ENCODE results near the gene PAPSS1. TPM values are rescaled to one million over a fixed set of nuclear protein-coding genes. Genes with fewer than 3 reads are reported as not detected.

Gene PAPSS1
- total and polyA plus RNA-seq, 5 donors, result 11.5 to 15.3 (median 13.2) TPM

GRCh38 chr4:107648178-107648991 is 71.6 kb downstream of the PAPSS1 start:
- Histone ChIP-seq H3K9me3 (ENCODE audit: control insufficient read depth, low read length) (no peaks in the 10 kb centered on the region), H3K4me3 (ENCODE audit: low read length) (no peak overlapping the region), H3K4me1 (ENCODE audit: control insufficient read depth, insufficient read depth, low read length) (no peaks in the 10 kb centered on the region), H3K27me3 (ENCODE audit: control insufficient read depth, insufficient read depth) (no peaks in the 10 kb centered on the region), H3K27ac (ENCODE audit: low read length) (no peak overlapping the region)
- ATAC-seq, result no peak
- DNase-seq, result no peak
- intact Hi-C loops (cut with DNase I), result no loop called here
- 93% methylated on average over 8 of the region's 8 CpGs for WGBS

- no peak overlapping the region for H3K4me3 ChIP-seq (ENCODE audit: low read length)
- intact Hi-C loops (cut with DNase I), result no loop called here
- ATAC-seq, result no peak
- H3K9me3 ChIP-seq (ENCODE audit: control insufficient read depth, low read length), result no peaks in the 10 kb centered on the region
- 96% methylated on average over 4 of the region's 4 CpGs for WGBS
- H3K4me1 ChIP-seq (ENCODE audit: control insufficient read depth, insufficient read depth, low read length), result no peaks in the 10 kb centered on the region
- DNase-seq, result no peak
- H3K27me3 ChIP-seq (ENCODE audit: control insufficient read depth, insufficient read depth), result no peaks in the 10 kb centered on the region
- no peak overlapping the region for H3K27ac ChIP-seq (ENCODE audit: low read length)
These were observed 72.4 kb downstream of the PAPSS1 start for GRCh38 chr4:107647591-107647990.

DNA sequence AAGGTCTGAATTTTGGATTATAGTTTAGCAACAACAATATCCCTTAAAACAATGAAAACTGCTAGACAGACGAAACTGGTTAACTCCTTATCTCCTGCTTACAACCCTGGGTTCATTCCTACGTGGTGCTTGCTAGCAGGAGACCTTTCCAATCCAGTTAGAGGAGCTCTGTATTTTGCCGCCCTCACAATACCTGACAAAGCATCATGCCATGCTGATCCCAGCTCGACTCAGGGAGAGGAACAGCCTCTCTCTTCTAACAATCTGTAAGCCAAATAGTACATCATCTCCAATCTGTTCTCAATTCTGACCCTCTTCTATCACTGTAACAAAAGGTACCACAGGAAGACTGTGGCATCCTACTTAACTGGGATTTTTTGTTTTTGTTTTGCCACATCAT is 74.4 kb downstream of the PAPSS1 start:
- no peak for ATAC-seq

DNA sequence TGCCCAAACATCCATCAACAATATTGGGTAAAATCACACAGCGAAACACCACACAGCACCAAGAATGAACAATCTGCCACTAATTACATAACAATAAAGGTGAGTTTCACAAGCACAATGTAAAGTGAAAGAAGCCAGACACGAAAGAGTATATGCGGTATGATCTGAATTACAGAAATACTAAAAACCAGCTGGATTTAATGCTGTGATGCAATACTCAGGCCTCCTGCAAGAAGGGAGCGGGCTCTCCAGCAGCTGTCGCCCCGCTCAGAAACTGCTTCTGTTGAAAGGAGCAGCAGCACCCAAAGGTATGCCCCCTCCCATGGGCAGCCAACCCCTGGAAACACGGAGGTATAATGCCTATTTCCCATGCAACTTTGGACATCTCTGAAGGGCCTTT is 77.0 kb downstream of the PAPSS1 start:
- DNase-seq (peak in 1 of 3 donors; percentile 17), ATAC-seq (no peak)
- WGBS, result 94% methylated on average over 7 of the region's 7 CpGs
- Histone ChIP-seq H3K27ac (ENCODE audit: low read length) (no peak overlapping the region), H3K4me1 (ENCODE audit: control insufficient read depth, insufficient read depth, low read length) (no peaks in the 10 kb centered on the region), H3K4me3 (ENCODE audit: low read length) (no peak overlapping the region), H3K27me3 (ENCODE audit: control insufficient read depth, insufficient read depth) (no peaks in the 10 kb centered on the region), H3K9me3 (ENCODE audit: control insufficient read depth, low read length) (no peaks in the 10 kb centered on the region)
- intact Hi-C loops (cut with DNase I), result no loop called here

More for the DNA sequence above, 74.4 kb downstream of the PAPSS1 start:
- no peaks in the 10 kb centered on the region for H3K4me1 ChIP-seq (ENCODE audit: control insufficient read depth, insufficient read depth, low read length)
- no peaks in the 10 kb centered on the region for H3K27me3 ChIP-seq (ENCODE audit: control insufficient read depth, insufficient read depth)
- H3K27ac ChIP-seq (ENCODE audit: low read length), result no peak overlapping the region
- no peak overlapping the region for H3K4me3 ChIP-seq (ENCODE audit: low read length)
- 89% methylated on average over 4 of the region's 4 CpGs for WGBS
- no peaks in the 10 kb centered on the region for H3K9me3 ChIP-seq (ENCODE audit: control insufficient read depth, low read length)
- no peak for DNase-seq
- intact Hi-C loops (cut with DNase I), result no loop called here

DNA sequence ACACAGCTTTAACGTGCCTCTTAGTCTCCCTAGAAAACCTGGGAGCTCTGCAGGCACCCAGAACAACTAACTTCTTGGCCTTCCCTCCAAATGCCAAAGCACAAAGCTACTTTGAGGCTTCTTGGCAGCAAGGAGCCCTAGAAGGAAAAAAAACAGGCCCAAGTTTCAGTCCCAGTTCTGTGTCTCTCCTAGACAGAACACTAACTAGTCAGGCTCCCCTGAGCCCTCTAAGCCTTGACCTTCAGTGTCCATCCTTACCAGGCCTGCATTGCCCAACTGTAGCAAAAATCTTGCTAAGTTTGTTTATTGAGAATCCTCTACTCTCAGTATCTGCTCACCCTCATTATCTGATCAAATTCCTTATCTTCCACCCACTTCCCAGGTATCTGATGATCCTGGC is 79.2 kb downstream of the PAPSS1 start:
- 44% methylated on average over 1 of the region's 1 CpG for WGBS
- H3K27me3 ChIP-seq (ENCODE audit: control insufficient read depth, insufficient read depth), result no peaks in the 10 kb centered on the region
- DNase-seq (no peak), ATAC-seq (peak in 1 of 2 donors; percentile 46)
- intact Hi-C loops (cut with DNase I), result no loop called here
- no peaks in the 10 kb centered on the region for H3K9me3 ChIP-seq (ENCODE audit: control insufficient read depth, low read length)
- no peak overlapping the region for H3K4me3 ChIP-seq (ENCODE audit: low read length)
- no peak overlapping the region for H3K27ac ChIP-seq (ENCODE audit: low read length)
- H3K4me1 ChIP-seq (ENCODE audit: control insufficient read depth, insufficient read depth, low read length), result no peaks in the 10 kb centered on the region

DNA sequence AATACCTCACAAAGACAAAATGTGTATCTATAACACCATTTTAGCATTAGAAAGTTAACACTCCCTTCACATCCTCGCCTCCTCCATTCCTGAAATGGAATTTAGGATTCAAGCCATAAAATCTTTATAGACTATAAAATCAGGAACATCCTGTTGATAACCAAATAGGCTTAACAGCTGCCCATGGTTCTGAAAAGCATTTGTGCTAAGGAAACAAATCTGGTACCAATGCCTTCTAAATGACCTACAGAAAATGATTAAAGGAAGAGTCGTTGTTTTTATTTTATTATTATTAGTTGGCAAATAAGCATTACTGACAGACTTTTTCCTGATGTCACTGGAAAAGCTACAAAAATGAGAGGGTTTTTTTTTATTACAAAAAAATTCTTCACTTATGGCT is 79.8 kb downstream of the PAPSS1 start:
- intact Hi-C loops (cut with DNase I), result no loop called here
- no peak for ATAC-seq
- H3K27ac ChIP-seq (ENCODE audit: low read length), result no peak overlapping the region

GRCh38 chr4:107635735-107636134 is 84.3 kb downstream of the PAPSS1 start:
- no peaks in the 10 kb centered on the region for H3K27me3 ChIP-seq (ENCODE audit: control insufficient read depth, insufficient read depth)
- ATAC-seq (no peak), DNase-seq (no peak)
- no peaks in the 10 kb centered on the region for H3K4me1 ChIP-seq (ENCODE audit: control insufficient read depth, insufficient read depth, low read length)
- no peaks in the 10 kb centered on the region for H3K9me3 ChIP-seq (ENCODE audit: control insufficient read depth, low read length)
- no peak overlapping the region for H3K27ac ChIP-seq (ENCODE audit: low read length)
- no peak overlapping the region for H3K4me3 ChIP-seq (ENCODE audit: low read length)
- intact Hi-C loops (cut with DNase I), result no loop called here
- 91% methylated on average over 2 of the region's 2 CpGs for WGBS

More for the DNA sequence above, 79.8 kb downstream of the PAPSS1 start:
- no peaks in the 10 kb centered on the region for H3K27me3 ChIP-seq (ENCODE audit: control insufficient read depth, insufficient read depth)
- H3K4me3 ChIP-seq (ENCODE audit: low read length), result no peak overlapping the region
- 45% methylated on average over 2 of the region's 2 CpGs for WGBS
- H3K9me3 ChIP-seq (ENCODE audit: control insufficient read depth, low read length), result no peaks in the 10 kb centered on the region
- H3K4me1 ChIP-seq (ENCODE audit: control insufficient read depth, insufficient read depth, low read length), result no peaks in the 10 kb centered on the region
- DNase-seq, result no peak

DNA sequence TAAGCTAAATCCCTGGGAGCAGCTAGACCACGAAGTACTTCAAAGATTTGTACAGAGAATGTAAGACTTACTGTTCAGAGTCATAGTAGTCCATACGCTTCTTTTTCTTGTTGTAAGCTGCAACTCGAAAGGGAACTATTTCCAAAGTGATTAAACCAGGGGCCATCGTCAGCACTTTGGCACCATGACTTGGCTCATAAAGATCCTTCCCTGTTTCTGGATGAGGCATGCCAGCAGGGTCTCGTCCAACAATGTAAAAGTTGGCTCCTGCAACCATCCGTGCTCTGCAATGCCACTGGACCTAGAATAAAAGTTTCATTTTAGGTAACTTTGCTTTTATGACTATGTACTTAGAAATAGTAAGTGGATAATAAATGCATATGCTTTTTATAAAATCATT is 88.5 kb downstream of the PAPSS1 start:
- Histone ChIP-seq H3K27ac (ENCODE audit: low read length) (no peak overlapping the region), H3K9me3 (ENCODE audit: control insufficient read depth, low read length) (no peaks in the 10 kb centered on the region), H3K4me3 (ENCODE audit: low read length) (no peak overlapping the region), H3K4me1 (ENCODE audit: control insufficient read depth, insufficient read depth, low read length) (no peaks in the 10 kb centered on the region), H3K27me3 (ENCODE audit: control insufficient read depth, insufficient read depth) (no peaks in the 10 kb centered on the region)
- intact Hi-C loops (cut with DNase I), result no loop called here
- DNase-seq (peak; percentile 49 to 73 (median 65)), ATAC-seq (peak; percentile 45 to 55)
- 51% methylated on average over 6 of the region's 6 CpGs for WGBS

- Histone ChIP-seq H3K27ac (ENCODE audit: low read length) (no peak overlapping the region), H3K4me1 (ENCODE audit: control insufficient read depth, insufficient read depth, low read length) (no peaks in the 10 kb centered on the region), H3K27me3 (ENCODE audit: control insufficient read depth, insufficient read depth) (no peaks in the 10 kb centered on the region), H3K4me3 (ENCODE audit: low read length) (no peak overlapping the region), H3K9me3 (ENCODE audit: control insufficient read depth, low read length) (no peaks in the 10 kb centered on the region)
- intact Hi-C loops (cut with DNase I), result no loop called here
- DNase-seq (no peak), ATAC-seq (no peak)
- 79% methylated on average over 6 of the region's 6 CpGs for WGBS
These were observed 89.8 kb downstream of the PAPSS1 start for GRCh38 chr4:107630185-107630705.

DNA sequence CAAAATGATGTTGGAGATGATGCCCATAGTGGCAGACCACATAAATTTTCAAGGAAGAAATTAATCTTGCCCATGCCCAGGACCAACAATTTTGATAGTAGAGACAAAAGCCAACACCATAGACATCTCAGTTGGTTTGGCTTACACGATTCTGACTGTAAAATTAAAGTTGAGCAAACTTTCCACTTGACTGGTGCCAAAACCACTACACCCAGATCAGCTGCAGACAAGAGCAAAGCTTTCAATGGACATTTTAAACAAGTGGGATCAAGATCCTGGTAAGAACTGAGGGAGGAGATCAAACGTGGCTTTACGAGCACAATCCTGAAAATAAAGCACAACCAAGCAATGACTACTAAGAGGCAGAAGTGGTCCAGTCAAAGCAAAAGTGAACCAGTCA is 90.7 kb downstream of the PAPSS1 start:
- H3K4me3 ChIP-seq (ENCODE audit: low read length), result no peak overlapping the region
- H3K27me3 ChIP-seq (ENCODE audit: control insufficient read depth, insufficient read depth), result no peaks in the 10 kb centered on the region
- intact Hi-C loops (cut with DNase I), result no loop called here
- DNase-seq (no peak), ATAC-seq (no peak)
- 70% methylated on average over 3 of the region's 3 CpGs for WGBS
- H3K4me1 ChIP-seq (ENCODE audit: control insufficient read depth, insufficient read depth, low read length), result no peaks in the 10 kb centered on the region
- no peaks in the 10 kb centered on the region for H3K9me3 ChIP-seq (ENCODE audit: control insufficient read depth, low read length)
- H3K27ac ChIP-seq (ENCODE audit: low read length), result no peak overlapping the region

DNA sequence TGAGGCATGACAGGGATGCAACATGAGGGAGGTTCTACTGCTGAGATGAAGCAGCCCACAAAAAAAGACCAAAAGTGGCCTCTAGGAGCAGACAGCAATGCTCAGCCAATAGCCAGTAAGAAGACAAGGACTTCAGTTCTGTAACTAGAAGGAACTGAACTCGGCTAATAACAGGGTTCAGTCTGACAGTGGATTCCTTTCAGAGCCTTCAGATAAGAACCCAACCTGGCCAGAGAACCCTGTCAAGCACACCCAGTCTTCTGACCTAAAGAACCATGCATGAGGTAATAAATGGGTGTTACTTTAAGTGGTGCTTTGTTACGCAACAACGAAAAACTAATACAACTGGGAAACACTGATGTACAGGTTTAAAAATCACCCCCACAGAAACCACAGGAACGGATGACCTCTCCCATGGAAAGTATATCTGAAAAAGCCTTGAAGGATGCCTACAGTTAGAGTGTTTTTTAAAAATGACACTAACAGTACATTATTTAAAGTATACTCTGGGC is 94.6 kb downstream of the PAPSS1 start:
- H3K4me1 ChIP-seq (ENCODE audit: control insufficient read depth, insufficient read depth, low read length), result no peaks in the 10 kb centered on the region
- intact Hi-C loops (cut with DNase I), result no loop called here
- DNase-seq, result no peak
- H3K27ac ChIP-seq (ENCODE audit: low read length), result no peak overlapping the region
- no peaks in the 10 kb centered on the region for H3K9me3 ChIP-seq (ENCODE audit: control insufficient read depth, low read length)
- H3K27me3 ChIP-seq (ENCODE audit: control insufficient read depth, insufficient read depth), result no peaks in the 10 kb centered on the region
- no peak overlapping the region for H3K4me3 ChIP-seq (ENCODE audit: low read length)
- no peak for ATAC-seq
- 98% methylated on average over 4 of the region's 4 CpGs for WGBS
